ENCODE data around the gene CPVL. TPM values are rescaled to one million over a fixed set of nuclear protein-coding genes. Genes with fewer than 3 reads are reported as not detected.

The CPVL gene
- total and polyA plus RNA-seq, 2 experiments from 2014 or later = 31.9 to 37.8 TPM

- Mint-ChIP-seq H3K27ac (no peak overlapping the region), H3K9me3 (no peaks in the 10 kb centered on the region), H3K4me3 (no peak overlapping the region), H3K36me3 (ENCODE audit: low read depth) (peaks cover 3% of the 10 kb centered on the region; the same call in 1 of the 3 replicates), H3K27me3 (ENCODE audit: insufficient read depth, low read depth, poor library complexity) (peaks cover 2% of the 10 kb centered on the region), H3K4me1 (peaks cover 36% of the 10 kb centered on the region)
- H3F3A ChIP-seq (replicated peaks; ENCODE audit: low read depth) = no peaks in the 10 kb centered on the region
- ATAC-seq (no peak), DNase-seq (ENCODE audit: low spot score) (no peak)
- TF ChIP-seq STAT1 (IDR thresholded peaks at IDR 0.05; ENCODE audit: unreplicated experiment) (no peak), NANOG (IDR thresholded peaks at IDR 0.05; ENCODE audit: borderline replicate concordance) (no peak), POLR2AphosphoS5 (IDR thresholded peaks at IDR 0.05; ENCODE audit: low read depth) (no peak), ZNF462 (CRISPR knock-in tag; IDR thresholded peaks at IDR 0.05) (no peak), CREB1 (CRISPR knock-in tag; IDR thresholded peaks at IDR 0.05; ENCODE audit: low read depth) (no peak), EZH2 (IDR thresholded peaks at IDR 0.05; ENCODE audit: low read depth, unreplicated experiment) (no peak), ZNF331 (CRISPR knock-in tag; IDR thresholded peaks at IDR 0.05; ENCODE audit: low read depth) (no peak), ZNF114 (CRISPR knock-in tag; IDR thresholded peaks at IDR 0.05) (no peak), EZH2phosphoT487 (IDR thresholded peaks at IDR 0.05; ENCODE audit: unreplicated experiment) (no peak), JUNB (IDR thresholded peaks at IDR 0.05; ENCODE audit: unreplicated experiment) (no peak)
- TF ChIP-seq, protein P1, sequence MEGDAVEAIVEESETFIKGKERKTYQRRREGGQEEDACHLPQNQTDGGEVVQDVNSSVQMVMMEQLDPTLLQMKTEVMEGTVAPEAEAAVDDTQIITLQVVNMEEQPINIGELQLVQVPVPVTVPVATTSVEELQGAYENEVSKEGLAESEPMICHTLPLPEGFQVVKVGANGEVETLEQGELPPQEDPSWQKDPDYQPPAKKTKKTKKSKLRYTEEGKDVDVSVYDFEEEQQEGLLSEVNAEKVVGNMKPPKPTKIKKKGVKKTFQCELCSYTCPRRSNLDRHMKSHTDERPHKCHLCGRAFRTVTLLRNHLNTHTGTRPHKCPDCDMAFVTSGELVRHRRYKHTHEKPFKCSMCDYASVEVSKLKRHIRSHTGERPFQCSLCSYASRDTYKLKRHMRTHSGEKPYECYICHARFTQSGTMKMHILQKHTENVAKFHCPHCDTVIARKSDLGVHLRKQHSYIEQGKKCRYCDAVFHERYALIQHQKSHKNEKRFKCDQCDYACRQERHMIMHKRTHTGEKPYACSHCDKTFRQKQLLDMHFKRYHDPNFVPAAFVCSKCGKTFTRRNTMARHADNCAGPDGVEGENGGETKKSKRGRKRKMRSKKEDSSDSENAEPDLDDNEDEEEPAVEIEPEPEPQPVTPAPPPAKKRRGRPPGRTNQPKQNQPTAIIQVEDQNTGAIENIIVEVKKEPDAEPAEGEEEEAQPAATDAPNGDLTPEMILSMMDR (conservative IDR thresholded peaks at IDR 0.05; ENCODE audit: low read depth in 2 of 2) = no peak
- TF ChIP-seq, protein P2, sequence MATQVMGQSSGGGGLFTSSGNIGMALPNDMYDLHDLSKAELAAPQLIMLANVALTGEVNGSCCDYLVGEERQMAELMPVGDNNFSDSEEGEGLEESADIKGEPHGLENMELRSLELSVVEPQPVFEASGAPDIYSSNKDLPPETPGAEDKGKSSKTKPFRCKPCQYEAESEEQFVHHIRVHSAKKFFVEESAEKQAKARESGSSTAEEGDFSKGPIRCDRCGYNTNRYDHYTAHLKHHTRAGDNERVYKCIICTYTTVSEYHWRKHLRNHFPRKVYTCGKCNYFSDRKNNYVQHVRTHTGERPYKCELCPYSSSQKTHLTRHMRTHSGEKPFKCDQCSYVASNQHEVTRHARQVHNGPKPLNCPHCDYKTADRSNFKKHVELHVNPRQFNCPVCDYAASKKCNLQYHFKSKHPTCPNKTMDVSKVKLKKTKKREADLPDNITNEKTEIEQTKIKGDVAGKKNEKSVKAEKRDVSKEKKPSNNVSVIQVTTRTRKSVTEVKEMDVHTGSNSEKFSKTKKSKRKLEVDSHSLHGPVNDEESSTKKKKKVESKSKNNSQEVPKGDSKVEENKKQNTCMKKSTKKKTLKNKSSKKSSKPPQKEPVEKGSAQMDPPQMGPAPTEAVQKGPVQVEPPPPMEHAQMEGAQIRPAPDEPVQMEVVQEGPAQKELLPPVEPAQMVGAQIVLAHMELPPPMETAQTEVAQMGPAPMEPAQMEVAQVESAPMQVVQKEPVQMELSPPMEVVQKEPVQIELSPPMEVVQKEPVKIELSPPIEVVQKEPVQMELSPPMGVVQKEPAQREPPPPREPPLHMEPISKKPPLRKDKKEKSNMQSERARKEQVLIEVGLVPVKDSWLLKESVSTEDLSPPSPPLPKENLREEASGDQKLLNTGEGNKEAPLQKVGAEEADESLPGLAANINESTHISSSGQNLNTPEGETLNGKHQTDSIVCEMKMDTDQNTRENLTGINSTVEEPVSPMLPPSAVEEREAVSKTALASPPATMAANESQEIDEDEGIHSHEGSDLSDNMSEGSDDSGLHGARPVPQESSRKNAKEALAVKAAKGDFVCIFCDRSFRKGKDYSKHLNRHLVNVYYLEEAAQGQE (IDR thresholded peaks at IDR 0.05; ENCODE audit: unreplicated experiment) = no peak
- TF ChIP-seq, protein P3, sequence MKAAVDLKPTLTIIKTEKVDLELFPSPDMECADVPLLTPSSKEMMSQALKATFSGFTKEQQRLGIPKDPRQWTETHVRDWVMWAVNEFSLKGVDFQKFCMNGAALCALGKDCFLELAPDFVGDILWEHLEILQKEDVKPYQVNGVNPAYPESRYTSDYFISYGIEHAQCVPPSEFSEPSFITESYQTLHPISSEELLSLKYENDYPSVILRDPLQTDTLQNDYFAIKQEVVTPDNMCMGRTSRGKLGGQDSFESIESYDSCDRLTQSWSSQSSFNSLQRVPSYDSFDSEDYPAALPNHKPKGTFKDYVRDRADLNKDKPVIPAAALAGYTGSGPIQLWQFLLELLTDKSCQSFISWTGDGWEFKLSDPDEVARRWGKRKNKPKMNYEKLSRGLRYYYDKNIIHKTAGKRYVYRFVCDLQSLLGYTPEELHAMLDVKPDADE (IDR thresholded peaks at IDR 0.05) = no peak
- no peaks in the 10 kb centered on the region for H3K36me3 ChIP-seq (ENCODE audit: insufficient read depth)
- no peaks in the 10 kb centered on the region for H4K20me1 ChIP-seq (replicated peaks; ENCODE audit: insufficient read depth)
- no peak overlapping the region for H3K4me2 ChIP-seq
- H3K27ac ChIP-seq (ENCODE audit: low read depth) = no peak overlapping the region
- no peaks in the 10 kb centered on the region for H3K79me2 ChIP-seq (replicated peaks; ENCODE audit: insufficient read depth)
- peaks cover 31% of the 10 kb centered on the region for H3K4me1 ChIP-seq (ENCODE audit: insufficient read depth)
- H3K4me3 ChIP-seq = no peak overlapping the region
- H3K9me2 ChIP-seq (ENCODE audit: insufficient read depth) = no peaks in the 10 kb centered on the region
- no peaks in the 10 kb centered on the region for H3K27me3 ChIP-seq (ENCODE audit: insufficient read depth)
- no peak overlapping the region for H2AFZ ChIP-seq
Measured at GRCh38 chr7:29126804-29127203, 19.5 kb downstream of the CPVL start.
